Endothelial cell (in vitro differentiated cells): ENCODE measurements around the gene LRCOL1. TPM values are rescaled to one million over a fixed set of nuclear protein-coding genes. Genes with fewer than 3 reads are reported as not detected.

Source experiments
- DNase-seq: peaks from one replicate; pipeline ENCODE4 v3.0.0; 2021; ENCODE audit warnings: low spot score
- H3K27ac Mint-ChIP-seq: one replicate; pipeline ENCODE4 v1.8.0; 2021; ENCODE audit warnings: mixed read lengths, inconsistent platforms; ENCODE audit not compliant: unreplicated experiment
- H3K27me3 Mint-ChIP-seq: one replicate; pipeline ENCODE4 v1.8.0; 2021; ENCODE audit warnings: mild to moderate bottlenecking, moderate library complexity, mixed read lengths, inconsistent platforms; ENCODE audit not compliant: unreplicated experiment
- H3K36me3 Mint-ChIP-seq: one replicate; pipeline ENCODE4 v1.8.0; 2021; ENCODE audit warnings: mild to moderate bottlenecking, low read depth, mixed read lengths, inconsistent platforms; ENCODE audit not compliant: unreplicated experiment
- H3K4me1 Mint-ChIP-seq: one replicate; pipeline ENCODE4 v1.8.0; 2021; ENCODE audit warnings: mild to moderate bottlenecking, mixed read lengths, inconsistent platforms; ENCODE audit not compliant: unreplicated experiment
- H3K4me3 Mint-ChIP-seq: one replicate; pipeline ENCODE4 v1.8.0; 2021; ENCODE audit warnings: mild to moderate bottlenecking, mixed read lengths, inconsistent platforms; ENCODE audit not compliant: unreplicated experiment
- H3K9me3 Mint-ChIP-seq: one replicate; pipeline ENCODE4 v1.8.0; 2021; ENCODE audit warnings: mixed read lengths, inconsistent platforms; ENCODE audit not compliant: unreplicated experiment
- total RNA-seq: library from RNA; stranded (reverse); fragmentation: NEBNext Ultra II Directional; extraction: Animal tissue kit (Norgen Biotek cat#: 25700); gene quantifications from one replicate; pipeline ENCODE4 v1.2.1, GENCODE V29; 2021; ENCODE audit not compliant: unreplicated experiment
- TF ChIP-seq, protein P1 (sequence below): fragments of 200-600 bp; sonication (generic); IDR thresholded peaks from one replicate; pipeline ENCODE4 v1.5.0; 2021; ENCODE audit warnings: antibody characterized with exemption; ENCODE audit not compliant: unreplicated experiment

LRCOL1 gene
- total RNA-seq, 1 donor from 2014 or later, result not detected

DNA sequence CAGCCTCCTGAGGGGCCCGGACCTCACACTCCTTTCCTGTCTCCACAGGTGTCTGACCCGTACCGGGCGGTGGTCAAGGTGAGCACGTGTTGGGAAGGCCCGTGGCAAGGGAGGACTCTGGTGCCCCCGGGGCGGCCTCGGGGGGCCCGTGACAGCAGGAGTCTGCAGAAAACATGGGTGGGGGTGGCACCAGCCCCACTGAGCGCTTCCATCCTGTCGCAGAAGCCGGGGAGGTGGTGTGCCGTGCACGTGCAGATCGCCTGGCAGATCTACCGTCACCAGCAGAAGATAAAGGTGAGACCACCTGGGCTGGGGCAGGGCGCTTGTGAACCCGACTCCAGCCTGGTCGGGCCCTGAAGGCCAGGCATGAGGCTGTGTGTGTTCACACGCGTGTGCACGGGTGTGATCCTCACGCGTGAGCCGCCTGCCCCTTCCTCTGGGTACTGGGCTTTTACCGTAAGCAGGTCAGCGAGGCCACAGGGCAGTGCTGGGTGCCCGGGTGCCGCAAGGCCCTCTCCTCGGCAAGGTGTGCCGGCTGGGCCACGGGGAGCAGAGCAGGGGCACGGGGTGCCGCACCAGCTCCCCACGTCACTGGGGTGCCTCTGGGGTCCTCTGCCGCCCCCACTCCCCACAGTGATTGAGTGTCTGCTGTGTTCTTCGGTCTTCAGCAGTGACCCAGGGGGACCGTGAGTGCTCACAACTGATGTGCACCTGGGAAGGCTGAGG is 35.9 kb downstream of the LRCOL1 start:
- DNase-seq, result no peak
- Mint-ChIP-seq H3K4me1 (no peaks in the 10 kb centered on the region), H3K27me3 (peaks cover 4% of the 10 kb centered on the region), H3K27ac (no peak overlapping the region), H3K36me3 (peaks cover 9% of the 10 kb centered on the region), H3K4me3 (no peak overlapping the region), H3K9me3 (no peaks in the 10 kb centered on the region)
- TF ChIP-seq, protein P1, sequence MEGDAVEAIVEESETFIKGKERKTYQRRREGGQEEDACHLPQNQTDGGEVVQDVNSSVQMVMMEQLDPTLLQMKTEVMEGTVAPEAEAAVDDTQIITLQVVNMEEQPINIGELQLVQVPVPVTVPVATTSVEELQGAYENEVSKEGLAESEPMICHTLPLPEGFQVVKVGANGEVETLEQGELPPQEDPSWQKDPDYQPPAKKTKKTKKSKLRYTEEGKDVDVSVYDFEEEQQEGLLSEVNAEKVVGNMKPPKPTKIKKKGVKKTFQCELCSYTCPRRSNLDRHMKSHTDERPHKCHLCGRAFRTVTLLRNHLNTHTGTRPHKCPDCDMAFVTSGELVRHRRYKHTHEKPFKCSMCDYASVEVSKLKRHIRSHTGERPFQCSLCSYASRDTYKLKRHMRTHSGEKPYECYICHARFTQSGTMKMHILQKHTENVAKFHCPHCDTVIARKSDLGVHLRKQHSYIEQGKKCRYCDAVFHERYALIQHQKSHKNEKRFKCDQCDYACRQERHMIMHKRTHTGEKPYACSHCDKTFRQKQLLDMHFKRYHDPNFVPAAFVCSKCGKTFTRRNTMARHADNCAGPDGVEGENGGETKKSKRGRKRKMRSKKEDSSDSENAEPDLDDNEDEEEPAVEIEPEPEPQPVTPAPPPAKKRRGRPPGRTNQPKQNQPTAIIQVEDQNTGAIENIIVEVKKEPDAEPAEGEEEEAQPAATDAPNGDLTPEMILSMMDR, result no peak

DNA sequence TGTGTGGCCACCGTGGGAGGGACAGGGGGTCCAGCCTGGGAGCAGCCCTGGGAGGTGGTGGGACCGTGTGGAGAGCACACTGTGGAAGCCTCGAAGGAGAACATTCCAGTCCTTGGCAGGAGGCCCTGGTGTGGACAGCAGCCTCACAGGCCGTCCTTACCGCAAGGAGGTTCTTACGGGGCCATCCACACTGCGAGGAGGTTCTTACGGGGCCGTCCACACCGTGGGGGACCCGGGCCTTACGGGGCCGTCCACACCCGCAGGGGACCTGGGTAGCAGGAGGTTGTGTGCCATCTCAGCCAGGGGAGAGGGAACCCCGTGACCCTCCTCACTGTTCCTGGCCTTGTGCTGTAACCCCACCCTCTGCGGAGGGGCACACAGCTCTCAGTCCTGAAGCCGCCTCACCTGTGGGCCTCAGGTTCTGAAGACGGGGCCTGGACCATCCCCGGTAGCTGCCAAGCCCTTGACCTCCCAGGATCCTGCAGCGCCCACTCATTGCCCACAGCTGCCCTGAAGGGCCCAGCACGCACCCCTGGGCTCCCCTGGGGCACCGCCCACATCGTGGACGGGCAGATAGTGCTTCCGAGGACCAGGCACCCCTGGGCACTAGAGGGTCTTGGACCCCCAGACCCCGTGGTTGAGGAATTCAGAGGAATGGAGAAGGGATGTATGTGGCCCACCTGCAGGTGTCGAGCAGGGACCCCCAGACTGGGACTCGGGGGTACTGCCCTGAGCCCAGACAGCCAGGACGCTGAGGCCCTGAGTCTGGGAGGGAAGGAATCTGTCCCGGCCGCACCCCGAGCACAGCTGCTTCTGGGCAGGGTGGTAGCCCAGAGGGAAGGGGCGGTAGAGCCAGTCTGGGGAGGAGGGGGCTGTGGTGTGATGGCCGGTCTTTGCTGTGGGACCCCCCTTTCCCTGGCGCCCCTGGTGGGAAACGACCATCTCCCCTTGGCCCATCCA is 37.3 kb downstream of the LRCOL1 start:
- Mint-ChIP-seq H3K4me1 (no peaks in the 10 kb centered on the region), H3K4me3 (no peak overlapping the region), H3K36me3 (peaks cover 5% of the 10 kb centered on the region), H3K9me3 (no peaks in the 10 kb centered on the region), H3K27ac (no peak overlapping the region), H3K27me3 (peaks cover 4% of the 10 kb centered on the region)
- DNase-seq, result no peak
- TF ChIP-seq, protein P1, result no peak

DNA sequence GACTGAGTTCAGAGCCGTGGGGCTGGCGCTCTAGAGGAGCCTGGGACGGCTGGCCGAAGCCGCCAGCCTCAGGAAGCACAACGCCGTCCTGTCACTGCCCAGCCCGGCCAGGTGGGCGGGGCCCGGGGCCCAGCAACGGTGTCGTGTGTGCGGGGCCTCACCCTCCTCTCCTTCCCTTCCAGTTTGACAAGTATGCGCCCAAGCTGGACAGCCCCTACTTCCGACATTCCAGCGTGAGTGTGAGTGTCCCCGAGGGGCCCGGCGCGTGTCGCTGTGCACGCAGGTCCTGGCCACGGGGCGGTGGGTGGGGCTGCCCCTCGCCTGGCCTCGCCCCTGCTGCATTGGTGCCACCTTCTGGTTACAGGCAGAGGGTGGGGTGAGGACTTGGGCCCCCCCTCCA is 38.3 kb downstream of the LRCOL1 start:
- DNase-seq, result no peak
- no peak overlapping the region for H3K4me3 Mint-ChIP-seq
- H3K27me3 Mint-ChIP-seq, result peaks cover 4% of the 10 kb centered on the region
- H3K36me3 Mint-ChIP-seq, result no peaks in the 10 kb centered on the region
- H3K9me3 Mint-ChIP-seq, result no peaks in the 10 kb centered on the region
- TF ChIP-seq, protein P1, result no peak
- H3K27ac Mint-ChIP-seq, result no peak overlapping the region
- no peaks in the 10 kb centered on the region for H3K4me1 Mint-ChIP-seq

DNA sequence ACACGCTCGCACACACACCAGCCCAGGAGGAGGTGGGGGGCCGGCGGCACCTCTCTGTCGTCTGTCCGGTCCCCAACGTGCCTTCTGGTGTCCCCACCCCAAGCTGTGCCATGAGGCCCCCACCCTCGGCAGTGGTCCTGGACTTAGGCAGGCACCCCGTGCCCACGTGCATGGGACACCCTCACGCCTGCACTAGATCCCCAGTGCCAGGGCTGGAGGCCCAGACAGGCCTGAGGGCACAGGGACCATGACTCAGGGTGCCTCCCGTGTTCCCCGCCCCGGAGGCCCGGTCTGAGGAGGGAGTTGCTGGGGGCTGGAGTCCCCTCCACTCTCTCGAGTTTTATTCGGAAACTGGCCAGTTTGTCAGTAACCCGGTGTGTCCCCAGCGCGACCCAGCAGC is 38.8 kb downstream of the LRCOL1 start:
- no peak for DNase-seq
- TF ChIP-seq, protein P1, result no peak
- no peak overlapping the region for H3K27ac Mint-ChIP-seq
- no peaks in the 10 kb centered on the region for H3K4me1 Mint-ChIP-seq
- H3K36me3 Mint-ChIP-seq, result no peaks in the 10 kb centered on the region
- no peak overlapping the region for H3K4me3 Mint-ChIP-seq
- peaks cover 4% of the 10 kb centered on the region for H3K27me3 Mint-ChIP-seq
- no peaks in the 10 kb centered on the region for H3K9me3 Mint-ChIP-seq
